ENCODE results near the gene BMAL1. TPM values are rescaled to one million over a fixed set of nuclear protein-coding genes. Genes with fewer than 3 reads are reported as not detected.

BMAL1 gene
- total RNA-seq, 3 donors from 2014 or later (not counting 1 experiment from before 2014, with no cell fraction given), result 142 to 162 (median 145) TPM

DNA sequence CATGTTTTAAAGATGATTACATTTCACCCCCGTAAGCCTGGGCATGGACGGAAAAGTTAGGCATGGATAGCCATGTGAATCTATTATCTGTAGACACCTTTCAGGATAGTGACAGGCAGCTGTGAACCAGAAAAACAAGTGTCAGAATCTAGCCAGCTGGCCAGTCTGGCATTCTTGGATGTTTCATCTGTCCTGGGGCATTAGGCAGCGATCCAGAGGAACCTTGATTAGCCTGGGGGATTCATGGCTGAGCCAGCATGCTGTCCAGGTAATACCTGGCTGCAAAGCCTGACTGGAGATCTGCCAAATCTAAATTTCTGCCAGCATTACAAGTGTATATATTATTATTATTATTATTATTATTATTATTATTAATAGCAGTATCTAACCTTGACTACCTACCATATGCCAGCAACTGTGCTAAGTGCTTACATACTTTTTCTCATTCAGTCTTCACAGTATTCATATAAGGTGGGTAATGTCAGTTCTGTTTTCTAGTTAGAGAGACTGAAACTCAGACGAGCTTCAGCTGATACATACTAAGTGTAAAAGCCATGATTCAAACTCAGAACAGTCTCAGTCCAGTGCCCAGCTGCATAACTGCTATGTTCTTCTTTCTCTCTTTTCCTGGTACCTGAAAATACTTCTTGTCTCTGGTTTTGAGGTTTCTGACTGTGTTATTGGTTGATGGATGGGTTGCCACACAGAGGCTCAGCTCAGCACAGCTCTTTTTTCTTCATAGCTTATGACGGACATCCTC, 12.8 kb downstream of the BMAL1 start:
- H3K27me3 ChIP-seq (ENCODE audit: control insufficient read depth, insufficient read depth, low read length), result no peaks in the 10 kb centered on the region
- no peaks in the 10 kb centered on the region for H3K9me3 ChIP-seq (ENCODE audit: control insufficient read depth, insufficient read depth, low read length)
- H3K27ac ChIP-seq (ENCODE audit: low read length), result no peak overlapping the region
- H3K4me1 ChIP-seq (ENCODE audit: control insufficient read depth, insufficient read depth, low read length), result peaks cover 36% of the 10 kb centered on the region
- WGBS (ENCODE audit: insufficient coverage), result 91% methylated on average over 4 of the region's 5 CpGs
- no peak for TF ChIP-seq CTCF (IDR thresholded peaks at IDR 0.05)
- H3K27ac Mint-ChIP-seq, result peak overlapping the region; percentile 73 to 87
- intact Hi-C loops (cut with micrococcal nuclease), result no loop called here
- DNase-seq, result no peak
- H3K4me1 Mint-ChIP-seq, result peaks cover 65 to 95% of the 10 kb centered on the region in 2 donors
- no peaks in the 10 kb centered on the region for H3K36me3 Mint-ChIP-seq
- H3K9me3 Mint-ChIP-seq, result no peaks in the 10 kb centered on the region
- no peaks in the 10 kb centered on the region for H3K36me3 ChIP-seq (ENCODE audit: control insufficient read depth, insufficient read depth, low read length)
- H3K4me3 Mint-ChIP-seq, result peak overlapping the region; percentile 52
- no peaks in the 10 kb centered on the region for H3K27me3 Mint-ChIP-seq (ENCODE audit: low read depth in 2 of 2)
- ATAC-seq, result no peak
- H3K4me3 ChIP-seq (ENCODE audit: low read length), result no peak overlapping the region

DNA sequence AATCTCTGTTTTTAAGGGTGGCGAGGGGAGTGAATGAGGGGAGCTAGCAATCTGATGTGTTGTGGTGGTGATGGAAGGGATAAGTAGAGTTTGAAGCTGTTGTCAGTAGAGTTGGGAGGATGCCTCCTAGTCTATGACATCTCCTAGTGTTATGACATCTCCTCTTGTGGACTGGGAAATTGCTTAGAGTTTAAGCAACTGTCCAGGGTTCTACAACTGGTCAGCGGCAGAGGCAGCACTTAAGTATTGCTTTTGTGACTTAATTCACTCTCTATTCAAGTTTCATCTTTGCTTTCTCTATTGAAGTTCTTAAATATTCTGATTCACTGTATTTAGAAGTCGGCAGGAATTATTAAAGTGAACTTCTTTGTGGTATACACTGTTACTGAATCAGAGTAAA, 13.8 kb downstream of the BMAL1 start:
- H3K4me3 ChIP-seq (ENCODE audit: low read length), result no peak overlapping the region
- DNase-seq, result no peak
- H3K27ac Mint-ChIP-seq, result peak overlapping the region; percentile 73
- H3K27ac ChIP-seq (ENCODE audit: low read length), result no peak overlapping the region
- no peaks in the 10 kb centered on the region for H3K9me3 ChIP-seq (ENCODE audit: control insufficient read depth, insufficient read depth, low read length)
- H3K36me3 Mint-ChIP-seq, result no peaks in the 10 kb centered on the region
- H3K9me3 Mint-ChIP-seq, result no peaks in the 10 kb centered on the region
- no peak for TF ChIP-seq CTCF (IDR thresholded peaks at IDR 0.05)
- no peak for ATAC-seq
- peaks cover 46% of the 10 kb centered on the region for H3K4me1 ChIP-seq (ENCODE audit: control insufficient read depth, insufficient read depth, low read length)
- intact Hi-C loops (cut with micrococcal nuclease), result no loop called here
- H3K27me3 Mint-ChIP-seq (ENCODE audit: low read depth in 2 of 2), result no peaks in the 10 kb centered on the region
- 86% methylated on average over 2 of the region's 3 CpGs for WGBS (ENCODE audit: insufficient coverage)
- H3K27me3 ChIP-seq (ENCODE audit: control insufficient read depth, insufficient read depth, low read length), result no peaks in the 10 kb centered on the region
- H3K36me3 ChIP-seq (ENCODE audit: control insufficient read depth, insufficient read depth, low read length), result no peaks in the 10 kb centered on the region
- H3K4me1 Mint-ChIP-seq, result peaks cover 55 to 96% of the 10 kb centered on the region in 2 donors
- peak overlapping the region; percentile 52 for H3K4me3 Mint-ChIP-seq

- Histone ChIP-seq H3K27ac (ENCODE audit: low read length) (no peak overlapping the region), H3K36me3 (ENCODE audit: control insufficient read depth, insufficient read depth, low read length) (no peaks in the 10 kb centered on the region), H3K4me1 (ENCODE audit: control insufficient read depth, insufficient read depth, low read length) (peaks cover 50% of the 10 kb centered on the region), H3K4me3 (ENCODE audit: low read length) (no peak overlapping the region), H3K9me3 (ENCODE audit: control insufficient read depth, insufficient read depth, low read length) (no peaks in the 10 kb centered on the region), H3K27me3 (ENCODE audit: control insufficient read depth, insufficient read depth, low read length) (no peaks in the 10 kb centered on the region)
- TF ChIP-seq CTCF (IDR thresholded peaks at IDR 0.05), result no peak
- DNase-seq (no peak), ATAC-seq (no peak)
- 91% methylated on average over 2 of the region's 3 CpGs for WGBS (ENCODE audit: insufficient coverage)
- no peak overlapping the region for H3K4me3 Mint-ChIP-seq
- intact Hi-C loops (cut with micrococcal nuclease), result no loop called here
- H3K9me3 Mint-ChIP-seq, result no peaks in the 10 kb centered on the region
- peaks cover 51 to 96% of the 10 kb centered on the region in 2 donors for H3K4me1 Mint-ChIP-seq
- H3K27ac Mint-ChIP-seq, result peak overlapping the region; percentile 73
- H3K36me3 Mint-ChIP-seq, result no peaks in the 10 kb centered on the region
- H3K27me3 Mint-ChIP-seq (ENCODE audit: low read depth in 2 of 2), result no peaks in the 10 kb centered on the region
Measured at GRCh38 chr11:13291800-13292199, 14.2 kb downstream of the BMAL1 start.

DNA sequence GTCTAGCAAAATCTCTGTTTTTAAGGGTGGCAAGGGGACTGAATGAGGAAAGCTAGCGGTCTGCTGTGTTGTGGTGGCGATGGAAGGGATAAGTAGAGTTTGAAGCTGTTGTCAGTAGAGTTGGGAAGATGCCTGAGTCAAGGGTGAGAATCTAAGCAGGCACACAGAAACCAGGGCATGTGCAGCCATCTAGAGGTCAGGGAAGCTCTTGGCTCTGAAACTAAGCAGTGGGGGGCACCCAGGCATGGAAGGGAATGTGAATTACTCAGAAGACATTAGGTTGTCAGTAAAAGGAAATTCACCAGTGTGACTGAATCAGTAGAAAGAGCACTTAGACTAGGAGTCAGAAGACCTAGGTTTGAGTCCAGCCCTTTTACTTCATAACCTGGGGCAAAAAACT, 15.4 kb downstream of the BMAL1 start:
- DNase-seq (no peak), ATAC-seq (no peak)
- H3K36me3 Mint-ChIP-seq, result no peaks in the 10 kb centered on the region
- Histone ChIP-seq H3K27me3 (ENCODE audit: control insufficient read depth, insufficient read depth, low read length) (no peaks in the 10 kb centered on the region), H3K27ac (ENCODE audit: low read length) (no peak overlapping the region), H3K4me3 (ENCODE audit: low read length) (no peak overlapping the region), H3K4me1 (ENCODE audit: control insufficient read depth, insufficient read depth, low read length) (peaks cover 57% of the 10 kb centered on the region), H3K36me3 (ENCODE audit: control insufficient read depth, insufficient read depth, low read length) (no peaks in the 10 kb centered on the region), H3K9me3 (ENCODE audit: control insufficient read depth, insufficient read depth, low read length) (no peaks in the 10 kb centered on the region)
- intact Hi-C loops (cut with micrococcal nuclease), result no loop called here
- no peaks in the 10 kb centered on the region for H3K9me3 Mint-ChIP-seq
- no peak for TF ChIP-seq CTCF (IDR thresholded peaks at IDR 0.05)
- 97% methylated on average over 2 of the region's 2 CpGs for WGBS (ENCODE audit: insufficient coverage)
- peaks cover 39 to 96% of the 10 kb centered on the region in 2 donors for H3K4me1 Mint-ChIP-seq
- H3K27ac Mint-ChIP-seq, result peak overlapping the region; percentile 47 to 83
- H3K4me3 Mint-ChIP-seq, result peak overlapping the region; percentile 0
- H3K27me3 Mint-ChIP-seq (ENCODE audit: low read depth in 2 of 2), result no peaks in the 10 kb centered on the region

Data from natural killer cell (primary cell).